Endodermal cell (in vitro differentiated cells): ENCODE measurements around the gene NBEAL2. TPM values are rescaled to one million over a fixed set of nuclear protein-coding genes. Genes with fewer than 3 reads are reported as not detected.
"Not testable (repeated sequence)": the region's sequence is repeated elsewhere in the genome, so short reads cannot be mapped to it uniquely, and the experiment has no call there.

Experiments used
- DNase-seq: peaks from one replicate; pipeline ENCODE4 v3.0.0-alpha.2; 2017
- H3K27ac ChIP-seq: 2 replicates; pipeline ENCODE4 v1.5.1; 2013; ENCODE audit warnings: mild to moderate bottlenecking, low read depth, low read length, moderate library complexity
- H3K27me3 ChIP-seq: 2 replicates; pipeline ENCODE4 v1.6.1; 2013; ENCODE audit warnings: mild to moderate bottlenecking, low read length, moderate library complexity; ENCODE audit not compliant: insufficient read depth, control insufficient read depth, poor library complexity, severe bottlenecking
- H3K36me3 ChIP-seq: 2 replicates; pipeline ENCODE4 v1.7.0; 2013; ENCODE audit warnings: mild to moderate bottlenecking, low read length, moderate library complexity; ENCODE audit not compliant: control insufficient read depth, insufficient read depth
- H3K4me1 ChIP-seq: one replicate; pipeline ENCODE4 v1.7.0; 2013; ENCODE audit warnings: low read length; ENCODE audit not compliant: control insufficient read depth, insufficient read depth
- H3K4me3 ChIP-seq: 2 replicates; pipeline ENCODE4 v1.5.1; 2013; ENCODE audit warnings: mild to moderate bottlenecking, low read length, moderate library complexity
- H3K9ac ChIP-seq: 2 replicates; pipeline ENCODE4 v1.6.1; 2013; ENCODE audit warnings: mild to moderate bottlenecking, low read length, moderate library complexity; ENCODE audit not compliant: poor library complexity, severe bottlenecking; ENCODE audit errors: extremely low read depth
- H3K9me3 ChIP-seq: 2 replicates; pipeline ENCODE4 v1.6.1; 2013; ENCODE audit warnings: mild to moderate bottlenecking, low read length, moderate library complexity; ENCODE audit not compliant: control insufficient read depth
- H3K27ac Mint-ChIP-seq: 2 replicates; pipeline ENCODE4 v1.8.0; 2020; ENCODE audit warnings: mixed read lengths
- H3K27me3 Mint-ChIP-seq: 2 replicates; pipeline ENCODE4 v1.8.0; 2021; ENCODE audit warnings: mild to moderate bottlenecking, mixed read lengths; ENCODE audit not compliant: insufficient read depth
- H3K36me3 Mint-ChIP-seq: 2 replicates; pipeline ENCODE4 v1.8.0; 2020; ENCODE audit warnings: low read depth, mixed read lengths
- H3K4me1 Mint-ChIP-seq: 2 replicates; pipeline ENCODE4 v1.8.0; 2020; ENCODE audit warnings: mixed read lengths
- H3K4me3 Mint-ChIP-seq: 2 replicates; pipeline ENCODE4 v1.8.0; 2020; ENCODE audit warnings: mild to moderate bottlenecking, moderate library complexity, mixed read lengths
- H3K9me3 Mint-ChIP-seq: 2 replicates; pipeline ENCODE4 v1.8.0; 2020; ENCODE audit warnings: mild to moderate bottlenecking, mixed read lengths
- CTCF ChIP-seq: fragments of 200-600 bp; sonication (generic); conservative IDR thresholded peaks from 2 replicates; pipeline ENCODE4 v1.5.0; 2021; ENCODE audit warnings: antibody characterized with exemption, mild to moderate bottlenecking
- WGBS, 2 experiments: methylation state at CpG; one replicate each; pipeline versions ENCODE4 v1.1.5 to v1.1.7; 2013; ENCODE audit warnings: missing lambda C conversion rate in 2 of 2, mixed read lengths in 1 of 2; ENCODE audit not compliant: insufficient coverage in 1 of 2, insufficient read length in 1 of 2; 5-methylcytosine and 5-hydroxymethylcytosine counted together
- total RNA-seq, 2 donors: library from RNA; stranded (reverse); fragmentation: NEBNext Ultra II Directional in 1 of 2; extraction: Animal tissue kit (Norgen Biotek cat#: 25700) in 1 of 2; gene quantifications; 2 replicates in 1 of 2; 3 replicates in 1 of 2; pipeline ENCODE4 v1.2.1, GENCODE V29; 2021

Gene NBEAL2
- total RNA-seq, 2 donors from 2014 or later = 59.2 to 64.0 TPM

- H3K36me3 Mint-ChIP-seq = peaks cover 63% of the 10 kb centered on the region
- no peaks in the 10 kb centered on the region for H3K9me3 ChIP-seq
- no peaks in the 10 kb centered on the region for H3K27me3 ChIP-seq
- no peak overlapping the region for H3K9ac ChIP-seq
- H3K9me3 Mint-ChIP-seq = peaks cover 7% of the 10 kb centered on the region
- H3K4me1 ChIP-seq = no peaks in the 10 kb centered on the region
- 99 to 100% methylated on average over 2 of the region's 2 CpGs for WGBS, 2 experiments
- no peak for DNase-seq
- no peak overlapping the region for H3K27ac Mint-ChIP-seq
- no peak overlapping the region for H3K4me3 ChIP-seq
- H3K27ac ChIP-seq = no peak overlapping the region
- no peak overlapping the region for H3K4me3 Mint-ChIP-seq
- no peak for TF ChIP-seq CTCF
- H3K4me1 Mint-ChIP-seq = no peaks in the 10 kb centered on the region
- H3K27me3 Mint-ChIP-seq = no peaks in the 10 kb centered on the region
- peaks cover 73% of the 10 kb centered on the region for H3K36me3 ChIP-seq
Observed at GRCh38 chr3:47035645-47036044, 56.2 kb downstream of the NBEAL2 start.

GRCh38 chr3:47036145-47036544 is 56.7 kb downstream of the NBEAL2 start:
- H3K36me3 ChIP-seq = peaks cover 78% of the 10 kb centered on the region
- no peak overlapping the region for H3K9ac ChIP-seq
- H3K9me3 ChIP-seq = no peaks in the 10 kb centered on the region
- H3K27me3 ChIP-seq = no peaks in the 10 kb centered on the region
- Mint-ChIP-seq H3K36me3 (peaks cover 68% of the 10 kb centered on the region), H3K4me3 (no peak overlapping the region), H3K27ac (no peak overlapping the region), H3K9me3 (peaks cover 7% of the 10 kb centered on the region), H3K4me1 (no peaks in the 10 kb centered on the region), H3K27me3 (no peaks in the 10 kb centered on the region)
- no peak overlapping the region for H3K4me3 ChIP-seq
- no peaks in the 10 kb centered on the region for H3K4me1 ChIP-seq
- no peak overlapping the region for H3K27ac ChIP-seq
- no peak for DNase-seq
- 80 to 93% methylated on average over 1 to 3 of the region's 3 CpGs for WGBS, 2 experiments
- TF ChIP-seq CTCF = no peak

- H3K9me3 ChIP-seq, H3K27me3 ChIP-seq, DNase-seq, H3K4me1 ChIP-seq, H3K27ac Mint-ChIP-seq, H3K27ac ChIP-seq, H3K9ac ChIP-seq, H3K4me3 ChIP-seq, H3K9me3 Mint-ChIP-seq, H3K27me3 Mint-ChIP-seq, H3K4me3 Mint-ChIP-seq, H3K4me1 Mint-ChIP-seq: not testable (repeated sequence)
- H3K36me3 ChIP-seq = peaks cover 82% of the 10 kb centered on the region
- H3K36me3 Mint-ChIP-seq = peaks cover 76% of the 10 kb centered on the region
- WGBS, 2 experiments = 57 to 72% methylated on average over 2 of the region's 6 CpGs
Observed at GRCh38 chr3:47037302-47037701, 57.8 kb downstream of the NBEAL2 start.

GRCh38 chr3:47041114-47041513 is 61.6 kb downstream of the NBEAL2 start:
- Mint-ChIP-seq H3K4me1 (no peaks in the 10 kb centered on the region), H3K4me3 (no peak overlapping the region), H3K9me3 (peaks cover 7% of the 10 kb centered on the region), H3K27ac (no peak overlapping the region), H3K27me3 (no peaks in the 10 kb centered on the region), H3K36me3 (peaks cover 73% of the 10 kb centered on the region)
- WGBS, 2 experiments = 100% methylated on average over 3 of the region's 3 CpGs; no CpG with 5 or more reads in 1 of the 2 experiments
- H3K36me3 ChIP-seq = peaks cover 84% of the 10 kb centered on the region
- H3K27me3 ChIP-seq = no peaks in the 10 kb centered on the region
- no peak overlapping the region for H3K27ac ChIP-seq
- no peaks in the 10 kb centered on the region for H3K9me3 ChIP-seq
- no peaks in the 10 kb centered on the region for H3K4me1 ChIP-seq
- H3K4me3 ChIP-seq = no peak overlapping the region
- TF ChIP-seq CTCF = no peak
- DNase-seq = no peak
- H3K9ac ChIP-seq = no peak overlapping the region
